HG03442 (cell line): ENCODE data around the gene ANXA4.
"Not testable (repeated sequence)": the region's sequence is repeated elsewhere in the genome, so short reads cannot be mapped to it uniquely, and the experiment has no call there.

Experiments used
- ATAC-seq: cut with Tn5 transposase; IDR thresholded peaks from one replicate; pipeline ENCODE4 v1.9.1; 2021; ENCODE audit warnings: mild to moderate bottlenecking, moderate library complexity; ENCODE audit not compliant: unreplicated experiment

The ANXA4 gene

DNA sequence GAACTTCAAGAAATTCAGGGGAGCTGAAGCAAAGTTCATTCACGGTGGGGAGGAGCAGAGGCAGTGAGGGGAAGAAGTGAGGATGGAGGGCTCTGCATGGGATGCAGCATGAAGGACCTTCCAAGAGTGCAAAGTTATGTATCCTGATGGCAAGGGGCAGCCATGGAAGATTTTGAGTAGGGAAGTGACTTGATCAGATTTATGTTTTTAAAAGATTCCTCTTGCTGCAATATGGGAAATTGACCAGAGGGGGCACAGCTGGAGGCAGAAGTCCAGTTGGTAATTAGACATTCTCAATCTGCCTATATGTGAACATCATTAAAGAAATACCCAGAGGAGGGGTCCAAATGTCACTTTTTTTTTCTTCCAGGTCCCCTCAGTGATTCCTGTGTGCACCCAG, 21.5 kb upstream of the ANXA4 start:
- ATAC-seq: no peak

DNA sequence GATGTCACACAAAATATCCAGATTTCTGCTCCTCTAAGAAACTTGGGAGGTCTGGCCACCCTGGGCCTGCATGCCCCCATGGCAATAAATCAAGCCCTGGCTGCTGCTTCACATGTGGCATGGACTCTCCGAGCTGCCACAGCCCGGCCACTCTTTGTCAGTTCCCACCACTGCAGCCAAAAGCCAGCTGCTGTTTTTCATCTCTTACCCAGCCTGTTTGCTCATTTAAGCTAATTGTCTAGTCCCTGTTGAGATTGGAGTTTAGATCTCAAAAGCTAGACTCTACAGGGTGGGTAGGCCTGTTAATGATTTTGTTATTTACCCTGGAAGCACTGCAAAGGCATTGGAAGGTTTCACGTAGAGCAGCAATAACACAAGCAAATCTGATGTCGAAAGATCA, 20.9 kb upstream of the ANXA4 start:
- no peak for ATAC-seq

DNA sequence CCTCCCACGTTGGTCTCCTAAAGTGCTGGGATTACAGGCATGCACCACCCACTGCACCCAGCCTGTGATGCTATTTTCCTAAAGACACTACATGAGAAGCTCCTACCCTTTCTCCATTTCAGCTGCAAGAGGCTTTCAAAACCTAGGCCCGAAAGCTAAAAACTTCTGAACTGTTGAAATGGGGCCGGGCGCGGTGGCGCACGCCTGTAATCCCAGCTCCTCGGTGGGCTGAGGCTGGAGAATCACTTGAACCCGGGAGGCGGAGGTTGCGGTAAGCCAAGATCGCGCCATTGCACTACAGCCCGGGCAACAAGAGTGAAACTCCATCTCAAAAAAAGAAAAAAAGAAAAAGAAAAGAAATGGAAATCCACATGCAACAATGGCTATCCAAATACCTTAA, 18.1 kb upstream of the ANXA4 start:
- ATAC-seq: no peak

DNA sequence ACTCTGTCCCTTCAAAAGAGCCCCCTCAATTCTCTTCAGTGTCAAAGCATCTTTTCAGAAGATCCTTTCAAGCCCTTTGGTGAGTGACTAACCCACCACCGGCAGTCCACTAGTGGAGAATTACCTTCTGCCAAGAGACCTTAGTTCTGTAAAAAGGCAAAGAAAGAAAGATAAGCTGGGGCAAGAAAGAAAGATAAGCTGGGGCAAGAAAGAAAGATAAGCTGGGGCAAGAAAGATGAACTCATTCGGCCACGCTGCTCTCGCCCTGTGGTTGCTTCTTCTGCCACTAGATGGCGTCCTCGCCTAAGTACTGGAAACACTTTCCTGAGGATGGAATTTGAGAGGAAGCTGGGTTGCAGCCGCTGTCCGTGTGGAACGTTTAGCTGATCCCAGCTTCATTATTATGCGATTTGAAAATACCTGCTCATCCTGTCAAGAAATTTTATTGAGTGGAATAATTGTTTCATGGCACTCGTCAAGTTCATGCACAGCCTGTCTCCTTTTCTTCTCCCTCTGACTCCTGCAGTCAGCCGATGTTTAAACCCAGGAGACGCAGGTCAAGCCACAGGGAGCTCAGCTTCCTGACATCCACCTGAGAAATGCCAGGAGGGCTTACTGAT, 17.3 kb upstream of the ANXA4 start:
- ATAC-seq: no peak

DNA sequence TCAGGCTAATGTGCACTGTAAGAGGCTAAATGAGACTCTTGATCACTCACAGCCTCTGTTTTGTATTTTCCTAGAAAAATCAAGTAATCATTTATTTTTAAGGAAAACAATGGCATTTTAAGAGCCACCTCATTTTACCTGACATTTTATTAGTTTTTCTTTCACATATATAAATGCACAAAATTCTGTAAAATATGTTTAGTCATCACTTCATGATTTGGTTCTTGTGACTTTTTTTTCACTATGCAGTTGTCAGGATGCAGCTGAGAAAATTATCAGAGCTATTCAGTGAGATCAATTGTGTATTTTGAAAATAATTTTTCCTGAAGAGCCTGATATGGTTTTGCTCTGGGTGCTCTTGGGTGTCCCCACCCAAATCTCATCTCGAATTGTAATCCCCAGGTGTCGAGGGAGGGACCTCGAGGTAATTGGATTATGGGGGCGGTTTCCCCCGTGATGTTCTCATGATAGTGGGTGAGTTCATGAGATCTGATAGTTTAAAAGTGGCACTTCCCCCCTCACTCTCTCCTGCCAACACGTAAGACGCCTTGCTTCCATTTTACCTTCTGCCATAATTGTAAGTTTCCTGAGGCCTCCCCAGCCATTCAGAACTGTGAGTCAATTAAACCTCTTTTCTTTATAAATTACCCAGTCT, 16.1 kb upstream of the ANXA4 start:
- ATAC-seq: no peak

DNA sequence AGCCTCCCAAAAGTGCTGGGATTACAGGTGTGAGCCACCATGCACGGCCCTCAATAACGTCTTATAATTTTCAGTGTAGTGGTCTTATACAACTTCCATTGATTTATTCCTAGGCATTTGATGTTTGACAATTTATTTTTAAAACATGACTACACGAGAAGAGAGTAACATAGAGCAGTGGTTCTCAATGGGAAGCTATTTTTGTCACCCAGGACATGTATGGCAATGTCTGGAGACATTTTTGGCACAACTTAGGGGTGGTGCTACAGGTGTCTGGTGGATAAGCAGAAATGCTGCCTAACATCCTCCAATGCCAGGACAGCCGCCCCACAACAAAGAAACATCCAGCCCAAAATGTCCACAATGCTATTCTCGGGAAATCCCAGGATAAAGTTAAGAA, 12.7 kb upstream of the ANXA4 start:
- ATAC-seq: no peak

DNA sequence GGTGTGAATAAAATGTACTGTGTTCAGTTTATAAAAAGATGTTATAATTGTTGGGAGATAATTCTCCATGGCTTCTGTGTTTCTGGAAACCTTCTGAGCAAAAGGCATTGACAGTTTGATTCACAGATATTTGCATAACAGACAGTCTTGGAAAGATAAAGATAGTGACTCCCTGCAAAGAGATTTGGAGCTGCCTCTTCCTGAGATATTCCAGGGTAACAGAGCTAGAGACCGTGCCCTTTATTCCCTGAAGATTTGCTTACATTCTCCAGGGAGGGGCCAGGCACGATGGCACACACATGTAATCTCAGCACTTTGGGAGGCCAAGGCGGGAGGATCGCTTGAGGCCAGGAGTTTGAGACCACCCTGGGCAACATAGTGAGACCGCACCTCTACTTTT, 12.2 kb upstream of the ANXA4 start:
- no peak for ATAC-seq

DNA sequence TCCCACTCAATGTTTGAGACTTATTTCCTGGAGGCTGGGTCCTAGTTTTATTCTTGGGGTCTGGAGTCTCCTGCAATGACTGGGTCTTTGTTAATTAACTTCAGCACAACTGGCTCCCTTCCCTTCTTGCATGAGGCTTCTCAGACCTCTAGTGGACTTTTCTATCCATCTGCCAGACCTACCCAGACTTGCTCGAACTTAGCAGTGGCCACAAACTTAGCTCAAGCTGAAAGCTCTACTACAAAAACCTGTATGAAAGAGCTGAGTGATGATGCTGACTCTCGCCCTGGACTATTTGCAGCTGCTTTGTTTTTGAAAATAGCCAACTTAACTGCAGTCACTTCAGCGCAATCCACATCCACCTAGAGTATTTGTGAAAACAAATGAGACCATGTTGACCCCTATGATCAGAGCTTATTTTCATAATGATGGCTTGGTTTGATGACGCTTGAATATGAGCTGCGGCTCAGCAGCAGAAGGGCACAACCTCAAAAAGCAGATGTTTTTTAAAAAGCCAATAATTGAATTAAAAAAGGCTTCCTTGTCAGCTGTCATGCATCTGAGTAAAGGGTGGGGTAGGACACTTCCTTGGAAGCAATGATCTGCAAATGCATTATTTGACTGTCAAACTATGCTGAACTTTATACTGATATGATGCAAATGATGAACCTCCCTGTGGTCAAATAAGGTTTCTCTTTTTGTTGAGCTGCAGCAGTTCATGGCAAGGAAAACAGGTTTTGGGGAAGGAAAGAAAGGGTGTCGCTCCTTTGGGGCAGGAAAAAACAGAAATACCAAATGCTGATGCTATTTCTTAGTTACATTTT, 10.6 kb upstream of the ANXA4 start:
- ATAC-seq: no peak

DNA sequence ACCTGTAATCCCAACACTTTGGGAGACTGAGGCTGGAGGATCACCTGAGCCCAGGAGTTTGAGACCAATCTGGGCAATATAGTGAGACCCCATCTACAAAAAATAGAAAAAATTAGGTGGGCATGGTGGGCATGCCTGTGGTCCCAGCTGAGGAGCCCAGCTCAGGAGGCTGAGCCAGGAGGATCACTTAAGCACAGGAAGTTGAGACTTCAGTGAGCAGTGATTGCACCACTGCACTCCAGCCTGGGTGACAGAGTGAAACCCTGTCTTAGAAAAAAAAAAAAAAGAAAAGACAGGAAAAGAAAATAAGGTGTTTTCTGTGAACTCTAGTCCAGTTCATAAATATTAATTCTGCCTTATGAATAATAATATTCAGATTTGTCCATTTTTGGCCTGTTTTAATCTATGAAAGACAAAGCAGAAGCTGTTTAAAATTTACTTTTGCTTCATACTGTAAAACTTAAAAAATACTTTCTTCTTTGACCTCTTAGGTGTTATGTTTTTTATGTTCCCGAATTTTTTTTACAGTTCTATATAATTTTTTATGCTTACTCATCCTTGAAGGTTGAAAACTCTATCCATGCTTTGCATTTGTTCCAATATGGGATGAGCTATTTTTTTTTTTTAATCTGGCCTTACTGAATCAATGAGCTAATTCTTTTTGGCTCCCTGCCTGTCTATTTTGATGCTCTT, 8.4 kb upstream of the ANXA4 start:
- ATAC-seq: no peak

DNA sequence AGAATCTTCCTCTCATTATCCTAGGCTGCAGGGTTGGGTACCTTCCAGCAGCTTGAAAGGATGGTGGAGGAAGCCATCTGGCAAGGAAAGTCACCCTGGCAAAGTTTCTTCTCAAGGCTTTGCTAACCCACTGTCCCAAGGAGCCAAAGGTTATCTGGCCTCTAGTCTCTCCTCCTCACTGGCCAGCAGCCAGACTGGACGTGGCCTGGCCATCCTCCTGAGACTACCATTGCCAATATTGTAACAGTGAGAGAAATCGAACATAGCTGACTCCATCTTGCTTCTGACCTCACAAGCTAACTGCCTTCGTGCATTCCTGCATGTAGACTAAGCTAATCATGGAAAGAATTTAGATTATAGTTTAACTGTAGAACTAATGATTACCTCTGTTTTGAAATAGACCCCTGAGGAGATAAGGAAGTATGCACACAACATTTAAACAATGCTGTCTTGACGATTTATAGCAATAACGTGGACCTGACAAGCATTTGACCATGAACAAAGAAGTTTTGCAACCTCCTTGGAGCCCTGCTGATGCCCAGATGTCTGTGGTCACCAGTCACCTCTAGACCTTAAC, 7.8 kb upstream of the ANXA4 start:
- no peak for ATAC-seq

DNA sequence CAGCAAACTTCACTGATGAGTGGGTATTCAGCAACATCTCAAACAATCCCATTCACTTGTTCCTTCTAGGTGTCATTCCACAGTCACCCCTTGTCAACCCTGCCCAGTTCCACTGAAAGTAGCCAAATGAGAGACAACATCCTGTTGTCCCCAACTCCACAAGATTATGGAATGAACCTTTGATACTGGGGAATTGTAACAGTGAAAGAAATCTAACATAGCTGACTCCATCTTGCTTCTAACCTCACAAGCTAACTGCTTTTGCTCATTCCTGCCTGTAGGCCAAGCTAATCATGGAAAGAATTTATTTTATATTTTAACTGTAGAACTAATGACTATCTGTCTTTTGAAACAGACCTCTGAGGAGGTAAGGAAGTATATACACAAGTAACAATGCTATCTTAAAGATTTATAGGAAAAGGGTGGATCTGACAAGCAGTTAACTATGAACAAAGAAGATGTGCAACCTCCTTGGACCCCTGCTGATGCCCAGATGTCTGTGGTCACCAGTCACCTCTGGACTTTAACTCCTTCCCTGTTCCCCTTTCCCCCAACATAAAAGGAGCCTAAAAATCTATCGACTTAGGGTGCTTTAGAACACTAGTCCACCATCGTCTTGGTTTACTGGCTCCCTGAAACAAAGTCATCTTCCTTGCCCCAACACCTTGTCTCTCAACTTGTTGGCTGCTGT, 6.9 kb upstream of the ANXA4 start:
- ATAC-seq: no peak

DNA sequence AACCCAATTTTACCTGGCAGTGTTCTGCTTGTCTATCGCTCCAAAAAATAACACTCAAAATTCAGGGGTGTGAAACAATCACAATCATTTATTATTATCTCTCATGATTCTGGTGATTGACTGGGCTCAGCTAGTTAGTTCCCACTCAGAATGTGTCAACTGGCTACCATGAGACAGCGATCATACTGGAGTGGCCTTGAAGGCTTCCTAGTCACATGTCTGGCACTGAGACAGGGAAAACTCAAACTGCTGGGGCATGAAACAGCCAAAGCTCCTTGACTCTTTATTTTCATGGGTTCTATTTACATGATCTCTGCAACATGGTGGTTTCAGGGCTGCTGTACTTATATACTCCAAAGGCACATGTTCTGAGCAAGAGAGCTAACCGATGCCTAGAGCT, 6.2 kb upstream of the ANXA4 start:
- no peak for ATAC-seq

DNA sequence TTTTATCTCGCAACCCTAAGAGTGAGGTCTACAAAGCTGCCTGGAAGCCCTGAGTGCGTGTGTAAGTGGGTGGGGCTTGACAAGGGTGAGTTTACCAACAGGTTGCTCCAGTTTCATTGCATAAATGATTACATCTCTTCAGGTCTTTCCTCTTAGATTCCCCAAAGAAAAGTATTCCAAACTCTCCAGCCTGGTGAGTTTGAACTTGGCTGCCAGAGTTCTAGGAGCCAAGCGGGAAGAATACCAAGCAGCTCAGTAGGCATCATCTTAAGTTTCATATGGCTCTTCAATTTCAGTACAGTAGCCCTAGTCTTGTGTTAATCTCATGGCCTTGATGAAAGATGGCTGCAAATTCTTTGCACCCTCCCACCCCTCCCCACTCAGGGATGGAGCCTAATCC, 3.8 kb upstream of the ANXA4 start:
- not testable (repeated sequence) for ATAC-seq

DNA sequence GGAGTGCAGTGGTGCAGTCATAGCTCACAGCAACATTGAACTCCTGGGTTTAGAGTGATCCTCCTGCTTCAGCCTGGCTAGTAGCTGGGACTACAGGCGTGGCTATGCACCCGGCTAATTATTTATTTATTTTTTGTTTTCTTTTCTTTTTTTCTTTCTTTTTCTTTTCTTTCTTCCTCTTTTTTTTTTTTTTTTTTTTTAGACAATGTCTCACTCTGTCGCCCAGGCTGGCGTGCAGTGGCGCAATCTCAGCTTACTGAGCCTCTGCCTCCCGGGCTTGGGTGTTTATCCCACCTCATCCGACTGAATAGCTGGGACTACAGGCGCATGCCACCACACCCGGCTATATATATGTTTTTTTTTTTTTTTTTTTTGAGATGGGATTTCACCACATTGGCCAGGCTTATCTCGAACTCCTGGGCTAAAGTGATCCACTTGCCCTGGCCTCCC, 1.4 kb upstream of the ANXA4 start:
- no peak for ATAC-seq

DNA sequence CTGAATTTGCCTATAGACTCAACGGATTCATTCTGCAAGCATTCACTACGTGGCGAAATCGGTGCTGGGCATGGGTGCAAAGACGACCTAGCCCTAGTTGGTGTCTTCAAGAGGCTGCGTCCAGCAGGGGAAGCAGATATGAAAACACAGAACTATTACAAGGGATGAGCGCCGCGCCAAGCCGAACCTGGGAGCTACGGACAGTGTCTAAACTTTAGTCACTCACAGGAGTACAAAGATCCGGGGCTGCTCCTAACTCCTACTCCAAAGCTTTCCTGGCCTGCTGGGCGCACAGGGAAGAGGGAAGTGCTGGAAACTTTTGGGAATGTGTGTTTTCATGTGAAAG, 732 bp upstream of the ANXA4 start:
- peak; percentile 12 for ATAC-seq

DNA sequence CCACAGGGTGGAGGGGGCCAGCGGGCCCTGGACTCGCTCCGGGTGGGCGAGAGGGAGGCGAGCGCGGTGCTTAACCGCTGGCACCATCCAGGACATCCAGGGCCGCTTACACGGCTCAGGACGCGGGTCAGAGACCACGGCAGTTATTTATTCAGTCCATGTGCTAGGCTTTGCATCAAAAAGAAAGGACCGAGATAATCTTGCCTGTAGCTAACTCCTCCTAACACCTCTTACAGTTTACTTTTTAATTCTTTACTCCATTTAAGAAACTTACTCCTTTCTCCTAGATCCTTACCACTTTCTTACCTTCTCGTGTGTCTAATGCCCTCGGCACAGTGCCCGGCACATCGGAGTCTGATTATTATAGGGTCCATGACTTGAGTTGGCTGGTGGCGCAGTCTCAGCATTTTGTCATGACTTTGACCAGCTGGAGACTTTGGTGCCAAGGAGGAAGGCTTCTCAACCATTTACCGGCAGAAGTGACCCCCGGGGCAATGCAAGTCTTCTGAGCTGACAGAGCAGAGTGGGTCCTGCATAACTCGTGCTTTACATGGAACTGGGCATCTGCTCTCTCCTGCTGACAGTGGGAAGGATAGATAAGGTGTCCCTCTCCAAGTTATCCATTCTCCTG, 503 bp downstream of the ANXA4 start:
- no peak for ATAC-seq

DNA sequence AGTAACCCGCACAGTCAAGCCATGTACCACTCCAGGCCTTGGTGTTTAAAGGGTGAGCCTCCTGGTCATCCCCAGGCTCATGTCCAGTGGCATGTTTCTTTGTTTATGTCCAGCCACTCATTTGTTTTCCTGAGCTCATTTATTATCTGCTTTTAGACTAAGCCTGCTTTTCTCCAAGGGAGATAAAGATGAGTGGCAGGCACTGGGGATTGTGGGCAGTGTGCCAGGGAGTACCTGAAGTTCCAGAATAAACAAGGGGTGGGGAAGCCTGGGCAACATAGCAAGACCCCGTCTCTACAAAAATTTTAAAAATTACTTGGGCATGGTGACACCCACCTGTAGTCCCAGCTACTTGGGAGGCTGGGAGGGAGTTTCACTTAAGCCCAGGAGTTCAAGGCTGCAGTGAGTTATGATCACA, 1.9 kb downstream of the ANXA4 start:
- ATAC-seq: no peak

DNA sequence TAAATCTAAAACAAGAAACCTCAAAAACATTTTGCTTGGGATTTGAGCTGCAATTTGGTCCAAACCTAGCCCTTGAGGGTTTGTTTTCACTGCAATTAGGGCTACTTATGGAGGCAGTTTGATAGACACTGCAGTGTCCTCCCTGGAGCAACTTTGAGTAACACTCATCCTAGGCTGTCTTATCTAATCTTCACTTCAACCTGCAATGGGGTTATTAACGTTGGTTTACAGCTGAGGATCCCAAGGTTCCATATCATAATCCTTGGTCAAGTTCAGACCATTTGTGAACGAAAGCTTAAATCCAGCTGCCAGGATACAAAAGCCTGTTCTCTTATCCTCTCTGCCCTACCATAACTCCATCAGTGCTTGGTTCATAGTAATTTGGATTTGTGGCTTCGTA, 2.5 kb downstream of the ANXA4 start:
- ATAC-seq: no peak

DNA sequence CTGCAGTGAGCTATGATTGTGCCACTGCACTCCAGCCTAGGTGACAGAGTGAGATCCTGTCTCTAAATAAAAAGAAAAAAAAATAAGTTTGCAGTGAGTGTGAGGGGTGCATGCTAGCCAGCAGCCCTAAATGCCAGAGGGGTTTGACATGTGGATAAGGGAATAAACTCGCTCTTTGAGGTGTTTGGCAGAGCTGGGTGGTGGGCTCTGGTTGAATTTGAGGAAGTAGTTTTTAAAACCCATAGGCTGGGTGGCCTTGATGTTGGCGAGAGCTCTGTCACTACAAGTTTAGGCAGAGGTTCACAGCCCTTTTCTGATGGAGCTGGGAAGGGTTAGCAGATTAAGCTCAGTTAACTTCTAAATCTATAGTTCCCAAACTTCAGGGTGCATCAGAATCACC, 3.1 kb downstream of the ANXA4 start:
- no peak for ATAC-seq

DNA sequence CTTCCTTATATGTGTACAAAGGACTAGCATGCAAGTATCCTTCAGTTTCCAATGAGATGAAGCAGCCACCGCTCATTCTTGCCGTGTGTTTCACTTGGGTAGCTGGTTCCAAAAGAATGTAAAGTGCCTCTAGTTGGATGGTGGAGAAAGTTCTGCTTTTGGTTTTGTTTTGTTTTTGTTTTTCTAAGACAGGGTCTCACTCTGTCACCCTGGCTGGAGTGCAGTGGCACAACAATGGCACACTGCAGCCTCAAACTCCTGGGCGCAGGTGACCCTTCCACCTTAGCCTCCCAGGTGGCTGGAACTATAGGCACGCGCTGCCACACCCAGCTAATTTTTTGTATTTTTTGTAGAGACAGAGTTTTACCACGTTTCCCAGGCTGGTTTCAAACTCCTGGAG, 8.3 kb downstream of the ANXA4 start:
- no peak for ATAC-seq
